ENCODE results near the gene FHL1. TPM values are rescaled to one million over a fixed set of nuclear protein-coding genes. Genes with fewer than 3 reads are reported as not detected.

The FHL1 gene
- total and polyA plus RNA-seq, 2 donors (not counting 3 experiments of a cell fraction or from before 2014, with no cell fraction given): 50.6 to 59.4 TPM

DNA sequence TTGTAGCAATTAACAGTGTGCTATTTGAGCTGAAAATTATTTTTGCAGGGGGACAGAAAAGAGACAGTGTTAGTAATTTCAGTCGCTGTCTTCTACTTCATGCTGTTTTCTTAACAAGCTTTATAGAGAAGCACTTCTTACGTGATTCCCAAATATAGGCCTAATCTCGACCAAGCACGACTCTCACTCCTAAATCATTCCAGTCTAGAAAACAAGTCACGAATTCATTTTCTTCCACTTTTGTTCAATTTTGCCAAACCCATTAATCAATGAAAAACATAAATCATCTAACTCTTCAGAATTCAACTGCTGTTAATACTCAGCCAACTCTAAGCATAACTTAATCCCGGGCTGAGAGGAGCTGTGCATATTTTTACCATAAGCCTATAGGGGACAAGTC lies 21.0 kb upstream of the FHL1 start:
- CTCF ChIA-PET: interaction anchor here (1.2 kb wide), 1 partner anchor 33 kb away, joined by 3 read pairs; no protein-coding TSS in a partner anchor
- H3K9me3 ChIP-seq (replicated peaks; ENCODE audit: control insufficient read depth, insufficient read depth, low read length): no peaks in the 10 kb centered on the region
- POLR2A ChIA-PET: no interaction called here
- intact Hi-C loops (cut with micrococcal nuclease): no loop called here
- no TSS peak for BruUV-seq (replicated peaks)
- dilution Hi-C loops (cut with MboI; ENCODE audit: extremely low pct_ligation_motif_present, low sequenced_read_pairs): no loop called here
- DNase-seq (ENCODE audit: low read depth, low spot score) (no peak), FAIRE-seq (no peak)
- H3K9ac ChIP-seq (replicated peaks; ENCODE audit: extremely low read depth, insufficient read depth, low read length): no peak overlapping the region
- no peak for TF ChIP-seq GATA2 (IDR thresholded peaks at IDR 0.05; ENCODE audit: insufficient read depth, insufficient read length, low read depth, low read length)
- no peak overlapping the region for H3K4me3 ChIP-seq (replicated peaks in 1 of 3; ENCODE audit: insufficient read depth in 1 of 3, low read depth in 1 of 3, low read length in 3 of 3)
- no peaks in the 10 kb centered on the region for H3K9me1 ChIP-seq (replicated peaks; ENCODE audit: control insufficient read depth, extremely low read depth, insufficient read depth, low read length)
- no peak overlapping the region for H3K27ac ChIP-seq (ENCODE audit: insufficient read depth, low read depth, low read length)
- no peaks in the 10 kb centered on the region for H4K20me1 ChIP-seq (replicated peaks; ENCODE audit: control insufficient read depth, extremely low read depth, insufficient read depth, low read length)
- H3K79me2 ChIP-seq (ENCODE audit: control insufficient read depth, insufficient read depth, low read length): no peaks in the 10 kb centered on the region
- H3K36me3 ChIP-seq (ENCODE audit: control insufficient read depth in 2 of 2, extremely low read depth in 1 of 2, insufficient read depth in 2 of 2, low read length in 2 of 2): no peaks in the 10 kb centered on the region
- H3K27me3 ChIP-seq (ENCODE audit: control insufficient read depth in 2 of 2, insufficient read depth in 2 of 2, low read length in 2 of 2): peaks cover 0 to 2% of the 10 kb centered on the region in 2 experiments
- H3K4me2 ChIP-seq (ENCODE audit: insufficient read depth, low read length): no peak overlapping the region
- no peaks in the 10 kb centered on the region for H3K4me1 ChIP-seq (ENCODE audit: control insufficient read depth, extremely low read depth, insufficient read depth, low read length)
- H2AFZ ChIP-seq (ENCODE audit: low read depth, low read length): no peak overlapping the region

- Histone ChIP-seq H3K9ac (replicated peaks; ENCODE audit: extremely low read depth, insufficient read depth, low read length) (no peak overlapping the region), H3K27ac (ENCODE audit: insufficient read depth, low read depth, low read length) (no peak overlapping the region), H3K4me3 (replicated peaks in 1 of 3; ENCODE audit: insufficient read depth in 1 of 3, low read depth in 1 of 3, low read length in 3 of 3) (no peak overlapping the region), H4K20me1 (replicated peaks; ENCODE audit: control insufficient read depth, extremely low read depth, insufficient read depth, low read length) (no peaks in the 10 kb centered on the region), H3K9me3 (replicated peaks; ENCODE audit: control insufficient read depth, insufficient read depth, low read length) (no peaks in the 10 kb centered on the region), H3K4me1 (ENCODE audit: control insufficient read depth, extremely low read depth, insufficient read depth, low read length) (no peaks in the 10 kb centered on the region), H3K36me3 (ENCODE audit: control insufficient read depth in 2 of 2, extremely low read depth in 1 of 2, insufficient read depth in 2 of 2, low read length in 2 of 2) (no peaks in the 10 kb centered on the region), H2AFZ (ENCODE audit: low read depth, low read length) (no peak overlapping the region), H3K4me2 (ENCODE audit: insufficient read depth, low read length) (no peak overlapping the region), H3K9me1 (replicated peaks; ENCODE audit: control insufficient read depth, extremely low read depth, insufficient read depth, low read length) (no peaks in the 10 kb centered on the region), H3K27me3 (ENCODE audit: control insufficient read depth in 2 of 2, insufficient read depth in 2 of 2, low read length in 2 of 2) (no peaks in the 10 kb centered on the region), H3K79me2 (ENCODE audit: control insufficient read depth, insufficient read depth, low read length) (no peaks in the 10 kb centered on the region)
- no peak for TF ChIP-seq EZH2 (IDR thresholded peaks at IDR 0.05; ENCODE audit: borderline replicate concordance, low read depth, low read length, severe bottlenecking)
- TF ChIP-seq POLR2A (IDR thresholded peaks at IDR 0.05; ENCODE audit: low read depth, low read length): no peak
- TF ChIP-seq GATA2 (IDR thresholded peaks at IDR 0.05; ENCODE audit: insufficient read depth, insufficient read length, low read depth, low read length): no peak
- no peak for TF ChIP-seq JUN (IDR thresholded peaks at IDR 0.05; ENCODE audit: borderline replicate concordance, insufficient read depth, insufficient read length, low read depth)
- TF ChIP-seq CTCF (IDR thresholded peaks at IDR 0.05; ENCODE audit: extremely low read depth in 1 of 2, insufficient read depth in 1 of 2, low read depth in 1 of 2, low read length in 2 of 2): no peak
- no peak for TF ChIP-seq FOS (IDR thresholded peaks at IDR 0.05; ENCODE audit: borderline replicate concordance, insufficient read depth, low read length)
- intact Hi-C loops (cut with micrococcal nuclease): no loop called here
- no peak for DNase-seq (ENCODE audit: low read depth, low spot score)
- dilution Hi-C loops (cut with MboI; ENCODE audit: extremely low pct_ligation_motif_present, low sequenced_read_pairs): no loop called here
- no peak for FAIRE-seq
- POLR2A ChIA-PET: no interaction called here
- BruUV-seq (replicated peaks): no TSS peak
- CTCF ChIA-PET: interaction anchor here (1.2 kb wide), 1 partner anchor 33 kb away, joined by 3 read pairs; no protein-coding TSS in a partner anchor
Measured at GRCh38 chrX:136126872-136127406, 20.4 kb upstream of the FHL1 start.
